Measurements from ENCODE around the gene ZNF440.
"Not testable (repeated sequence)": the region's sequence is repeated elsewhere in the genome, so short reads cannot be mapped to it uniquely, and the experiment has no call there.

The ZNF440 gene

GRCh38 chr19:11873762-11874161 lies 59.7 kb downstream of the ZNF440 start:
- POLR2A ChIA-PET (ENCODE audit: low non-redundant PET), result no interaction called here

GRCh38 chr19:11879687-11880266 lies 65.7 kb downstream of the ZNF440 start:
- H3K27ac ChIP-seq; POLR2A ChIA-PET (ENCODE audit: low non-redundant PET); DNase-seq (ENCODE audit: low spot score): not testable (repeated sequence)
- CTCF ChIA-PET, result interaction anchor here (1.0 kb wide), 1 partner anchor 82 kb away, joined by 3 read pairs; no protein-coding TSS in a partner anchor

More at GRCh38 chr19:11873762-11874161, 59.7 kb downstream of the ZNF440 start:
- CTCF ChIA-PET, result no interaction called here
- DNase-seq (ENCODE audit: low spot score), result no peak
- H3K27ac ChIP-seq, result no peak overlapping the region
- no peak for TF ChIP-seq CTCF (conservative IDR thresholded peaks at IDR 0.05; ENCODE audit: low read depth)

- ChIA-PET POLR2A (ENCODE audit: low non-redundant PET) (no interaction called here), CTCF (interaction anchor here (1.0 to 1.2 kb wide), 2 partner anchors 83 to 185 kb away, joined by 3 read pairs; no protein-coding TSS in a partner anchor)
- DNase-seq (ENCODE audit: low spot score), result no peak
- H3K27ac ChIP-seq, result no peak overlapping the region
- no peak for TF ChIP-seq CTCF (conservative IDR thresholded peaks at IDR 0.05; ENCODE audit: low read depth)
These were observed 66.5 kb downstream of the ZNF440 start for GRCh38 chr19:11880598-11880997.

GRCh38 chr19:11881151-11881800 lies 67.2 kb downstream of the ZNF440 start:
- peak; percentile 46 for DNase-seq (ENCODE audit: low spot score)
- CTCF ChIA-PET, result interaction anchor here (0.7 to 1.6 kb wide), 3 partner anchors 108 to 258 kb away, joined by 3 to 5 read pairs (median 3); no protein-coding TSS in a partner anchor
- no peak overlapping the region for H3K27ac ChIP-seq
- POLR2A ChIA-PET (ENCODE audit: low non-redundant PET), result no interaction called here
- TF ChIP-seq CTCF (conservative IDR thresholded peaks at IDR 0.05; ENCODE audit: low read depth), result peak; percentile 70

- ChIA-PET CTCF (interaction anchor here (1.6 kb wide), 1 partner anchor 106 kb away, joined by 5 read pairs; no protein-coding TSS in a partner anchor), POLR2A (ENCODE audit: low non-redundant PET) (no interaction called here)
- DNase-seq (ENCODE audit: low spot score), result no peak
- H3K27ac ChIP-seq, result no peak overlapping the region
- no peak for TF ChIP-seq CTCF (conservative IDR thresholded peaks at IDR 0.05; ENCODE audit: low read depth)
These were observed 68.5 kb downstream of the ZNF440 start for GRCh38 chr19:11882606-11883005.
